ENCODE results near the gene MYBPC1. TPM values are rescaled to one million over a fixed set of nuclear protein-coding genes. Genes with fewer than 3 reads are reported as not detected.

MYBPC1 gene
- total and polyA plus RNA-seq, 2 of the 13 experiments (the other 11 are each of a cell fraction or from before 2014, with no cell fraction given), result 0.31 to 0.53 TPM

DNA sequence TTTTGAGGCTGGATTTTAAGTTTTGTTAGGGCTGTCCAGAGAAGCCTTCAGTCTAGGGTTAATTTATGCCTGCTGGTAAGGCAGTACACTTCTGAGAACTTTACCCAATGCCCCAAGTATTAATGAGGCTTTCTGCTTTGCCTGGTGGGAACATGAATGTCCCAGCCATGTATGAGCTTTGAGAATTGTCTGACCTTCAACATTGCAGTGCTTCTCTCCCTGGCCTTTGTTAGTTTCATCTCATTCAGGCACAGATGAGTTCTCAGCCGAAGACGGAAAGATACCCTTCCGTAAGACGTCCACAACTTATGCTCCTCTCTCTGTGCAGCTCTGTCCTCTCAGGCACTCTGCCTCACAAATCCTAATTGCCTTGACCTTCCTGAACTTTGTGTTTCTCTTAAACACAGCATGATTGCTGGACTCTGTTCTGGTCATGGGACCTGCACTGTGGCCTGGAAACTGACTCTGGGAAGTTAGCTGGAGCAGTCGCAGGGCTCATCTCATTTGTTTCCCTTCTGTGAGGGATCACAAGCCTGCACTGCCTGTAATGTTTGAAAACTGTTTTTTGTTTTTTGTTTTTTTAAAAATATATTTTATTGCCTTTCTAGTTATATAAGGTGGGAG is 118.4 kb downstream of the MYBPC1 start (continued):
- TF ChIP-seq ZNF441 (CRISPR knock-in tag; IDR thresholded peaks at IDR 0.05; ENCODE audit: borderline replicate concordance) (peak; percentile 39; the same call in 1 of the 2 replicates), ZNF34 (CRISPR knock-in tag; IDR thresholded peaks at IDR 0.05; ENCODE audit: borderline replicate concordance) (no peak), NONO (IDR thresholded peaks at IDR 0.05) (no peak), NONO (CRISPR knock-in tag; conservative IDR thresholded peaks at IDR 0.05) (peak; percentile 72; the same call in 1 of the 2 replicates), RBM22 (optimal IDR thresholded peaks at IDR 0.05; ENCODE audit: low read length) (peak; percentile 83), THYN1 (CRISPR knock-in tag; IDR thresholded peaks at IDR 0.05; ENCODE audit: borderline replicate concordance, low read depth) (no peak), BORCS8-MEF2B (CRISPR knock-in tag; IDR thresholded peaks at IDR 0.05) (0 out of 2 replicates have a peak, but pooled peaks have one; percentile 38), FOXP1 (IDR thresholded peaks at IDR 0.05) (no peak), FOXP1 (CRISPR knock-in tag; IDR thresholded peaks at IDR 0.05) (peak; percentile 91), KAT7 (CRISPR knock-in tag; IDR thresholded peaks at IDR 0.05; ENCODE audit: borderline replicate concordance) (no peak), TARDBP (CRISPR knock-in tag; IDR thresholded peaks at IDR 0.05) (peak; percentile 84), HHEX (CRISPR knock-in tag; IDR thresholded peaks at IDR 0.05) (0 out of 2 replicates have a peak, but pooled peaks have one; percentile 31), ZNF331 (CRISPR knock-in tag; IDR thresholded peaks at IDR 0.05) (peak; percentile 82; the same call in 1 of the 2 replicates), NR2C2 (CRISPR knock-in tag; IDR thresholded peaks at IDR 0.05; ENCODE audit: borderline replicate concordance) (peak; percentile 76), POLR2A (IDR thresholded peaks at IDR 0.05; ENCODE audit: insufficient read depth in 1 of 2, low read depth in 2 of 2, low read length in 2 of 2) (peak in 1 of 2 experiments; percentile 26; a peak in 1 of 4 replicates), FOXA1 (IDR thresholded peaks at IDR 0.05) (no peak), FOXA1 (CRISPR knock-in tag; IDR thresholded peaks at IDR 0.05) (peak; percentile 45), KDM6A (CRISPR knock-in tag; IDR thresholded peaks at IDR 0.05; ENCODE audit: low read depth) (peak; percentile 27; the same call in 1 of the 2 replicates), CCDC6 (CRISPR knock-in tag; IDR thresholded peaks at IDR 0.05) (no peak; the same call in 1 of the 2 replicates), MIXL1 (CRISPR knock-in tag; IDR thresholded peaks at IDR 0.05) (peak; percentile 97), ESRRA (CRISPR knock-in tag; IDR thresholded peaks at IDR 0.05; ENCODE audit: low read depth) (peak; percentile 90), POLR2AphosphoS5 (IDR thresholded peaks at IDR 0.05; ENCODE audit: low read depth, low read length) (peak; percentile 36; the same call in 1 of the 2 replicates), ZFP1 (CRISPR knock-in tag; IDR thresholded peaks at IDR 0.05) (peak; percentile 62; the same call in 1 of the 2 replicates)
- TF ChIP-seq, protein P1, sequence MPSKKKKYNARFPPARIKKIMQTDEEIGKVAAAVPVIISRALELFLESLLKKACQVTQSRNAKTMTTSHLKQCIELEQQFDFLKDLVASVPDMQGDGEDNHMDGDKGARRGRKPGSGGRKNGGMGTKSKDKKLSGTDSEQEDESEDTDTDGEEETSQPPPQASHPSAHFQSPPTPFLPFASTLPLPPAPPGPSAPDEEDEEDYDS (CRISPR knock-in tag; IDR thresholded peaks at IDR 0.05), result peak; percentile 49
- TF ChIP-seq, protein P2, sequence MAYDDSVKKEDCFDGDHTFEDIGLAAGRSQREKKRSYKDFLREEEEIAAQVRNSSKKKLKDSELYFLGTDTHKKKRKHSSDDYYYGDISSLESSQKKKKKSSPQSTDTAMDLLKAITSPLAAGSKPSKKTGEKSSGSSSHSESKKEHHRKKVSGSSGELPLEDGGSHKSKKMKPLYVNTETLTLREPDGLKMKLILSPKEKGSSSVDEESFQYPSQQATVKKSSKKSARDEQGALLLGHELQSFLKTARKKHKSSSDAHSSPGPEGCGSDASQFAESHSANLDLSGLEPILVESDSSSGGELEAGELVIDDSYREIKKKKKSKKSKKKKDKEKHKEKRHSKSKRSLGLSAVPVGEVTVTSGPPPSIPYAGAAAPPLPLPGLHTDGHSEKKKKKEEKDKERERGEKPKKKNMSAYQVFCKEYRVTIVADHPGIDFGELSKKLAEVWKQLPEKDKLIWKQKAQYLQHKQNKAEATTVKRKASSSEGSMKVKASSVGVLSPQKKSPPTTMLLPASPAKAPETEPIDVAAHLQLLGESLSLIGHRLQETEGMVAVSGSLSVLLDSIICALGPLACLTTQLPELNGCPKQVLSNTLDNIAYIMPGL (CRISPR knock-in tag; IDR thresholded peaks at IDR 0.05; ENCODE audit: borderline replicate concordance in 1 of 2, low read depth in 1 of 2), result peak; percentile 40 to 50; a peak in 1 of 4 replicates
- TF ChIP-seq, protein P3, sequence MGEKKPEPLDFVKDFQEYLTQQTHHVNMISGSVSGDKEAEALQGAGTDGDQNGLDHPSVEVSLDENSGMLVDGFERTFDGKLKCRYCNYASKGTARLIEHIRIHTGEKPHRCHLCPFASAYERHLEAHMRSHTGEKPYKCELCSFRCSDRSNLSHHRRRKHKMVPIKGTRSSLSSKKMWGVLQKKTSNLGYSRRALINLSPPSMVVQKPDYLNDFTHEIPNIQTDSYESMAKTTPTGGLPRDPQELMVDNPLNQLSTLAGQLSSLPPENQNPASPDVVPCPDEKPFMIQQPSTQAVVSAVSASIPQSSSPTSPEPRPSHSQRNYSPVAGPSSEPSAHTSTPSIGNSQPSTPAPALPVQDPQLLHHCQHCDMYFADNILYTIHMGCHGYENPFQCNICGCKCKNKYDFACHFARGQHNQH (CRISPR knock-in tag; IDR thresholded peaks at IDR 0.05), result peak; percentile 77; the same call in 1 of the 2 replicates
- TF ChIP-seq, protein P4, sequence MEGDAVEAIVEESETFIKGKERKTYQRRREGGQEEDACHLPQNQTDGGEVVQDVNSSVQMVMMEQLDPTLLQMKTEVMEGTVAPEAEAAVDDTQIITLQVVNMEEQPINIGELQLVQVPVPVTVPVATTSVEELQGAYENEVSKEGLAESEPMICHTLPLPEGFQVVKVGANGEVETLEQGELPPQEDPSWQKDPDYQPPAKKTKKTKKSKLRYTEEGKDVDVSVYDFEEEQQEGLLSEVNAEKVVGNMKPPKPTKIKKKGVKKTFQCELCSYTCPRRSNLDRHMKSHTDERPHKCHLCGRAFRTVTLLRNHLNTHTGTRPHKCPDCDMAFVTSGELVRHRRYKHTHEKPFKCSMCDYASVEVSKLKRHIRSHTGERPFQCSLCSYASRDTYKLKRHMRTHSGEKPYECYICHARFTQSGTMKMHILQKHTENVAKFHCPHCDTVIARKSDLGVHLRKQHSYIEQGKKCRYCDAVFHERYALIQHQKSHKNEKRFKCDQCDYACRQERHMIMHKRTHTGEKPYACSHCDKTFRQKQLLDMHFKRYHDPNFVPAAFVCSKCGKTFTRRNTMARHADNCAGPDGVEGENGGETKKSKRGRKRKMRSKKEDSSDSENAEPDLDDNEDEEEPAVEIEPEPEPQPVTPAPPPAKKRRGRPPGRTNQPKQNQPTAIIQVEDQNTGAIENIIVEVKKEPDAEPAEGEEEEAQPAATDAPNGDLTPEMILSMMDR (CRISPR knock-in tag; IDR thresholded peaks at IDR 0.05), result peak; percentile 20; the same call in 1 of the 2 replicates
- TF ChIP-seq, protein P5, sequence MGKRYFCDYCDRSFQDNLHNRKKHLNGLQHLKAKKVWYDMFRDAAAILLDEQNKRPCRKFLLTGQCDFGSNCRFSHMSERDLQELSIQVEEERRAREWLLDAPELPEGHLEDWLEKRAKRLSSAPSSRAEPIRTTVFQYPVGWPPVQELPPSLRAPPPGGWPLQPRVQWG (CRISPR knock-in tag; IDR thresholded peaks at IDR 0.05; ENCODE audit: borderline replicate concordance, low read depth), result no peak
